ENCODE measurements around the gene CHST8.

CHST8 gene

DNA sequence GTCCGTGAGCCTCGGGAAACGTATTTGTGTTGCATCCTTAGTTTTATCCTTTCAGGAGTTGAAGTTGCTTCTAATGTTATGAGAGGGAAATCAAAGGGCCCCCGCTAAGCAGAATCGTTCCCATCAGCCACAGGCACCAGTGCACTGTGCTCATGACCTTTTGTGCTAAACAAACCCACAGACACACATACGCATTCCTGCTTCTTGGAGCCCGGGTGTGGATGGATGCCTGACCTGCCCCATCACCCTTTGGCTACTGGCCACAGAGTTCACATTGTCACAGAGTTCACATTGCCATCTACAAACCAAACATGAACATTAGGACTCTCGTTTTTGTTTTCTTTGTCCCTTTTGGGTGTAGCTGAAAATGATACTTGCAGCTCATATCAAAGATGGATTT is 47.2 kb downstream of the CHST8 start:
- POLR2A ChIA-PET (ENCODE audit: low non-redundant PET): no interaction called here
- no peak overlapping the region for H3K27ac ChIP-seq
- TF ChIP-seq, protein P1, sequence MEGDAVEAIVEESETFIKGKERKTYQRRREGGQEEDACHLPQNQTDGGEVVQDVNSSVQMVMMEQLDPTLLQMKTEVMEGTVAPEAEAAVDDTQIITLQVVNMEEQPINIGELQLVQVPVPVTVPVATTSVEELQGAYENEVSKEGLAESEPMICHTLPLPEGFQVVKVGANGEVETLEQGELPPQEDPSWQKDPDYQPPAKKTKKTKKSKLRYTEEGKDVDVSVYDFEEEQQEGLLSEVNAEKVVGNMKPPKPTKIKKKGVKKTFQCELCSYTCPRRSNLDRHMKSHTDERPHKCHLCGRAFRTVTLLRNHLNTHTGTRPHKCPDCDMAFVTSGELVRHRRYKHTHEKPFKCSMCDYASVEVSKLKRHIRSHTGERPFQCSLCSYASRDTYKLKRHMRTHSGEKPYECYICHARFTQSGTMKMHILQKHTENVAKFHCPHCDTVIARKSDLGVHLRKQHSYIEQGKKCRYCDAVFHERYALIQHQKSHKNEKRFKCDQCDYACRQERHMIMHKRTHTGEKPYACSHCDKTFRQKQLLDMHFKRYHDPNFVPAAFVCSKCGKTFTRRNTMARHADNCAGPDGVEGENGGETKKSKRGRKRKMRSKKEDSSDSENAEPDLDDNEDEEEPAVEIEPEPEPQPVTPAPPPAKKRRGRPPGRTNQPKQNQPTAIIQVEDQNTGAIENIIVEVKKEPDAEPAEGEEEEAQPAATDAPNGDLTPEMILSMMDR (conservative IDR thresholded peaks at IDR 0.05; ENCODE audit: low read depth): no peak
- CTCF ChIA-PET: no interaction called here
- no peak for DNase-seq (ENCODE audit: low spot score)

GRCh38 chr19:33669376-33669775 is 47.6 kb downstream of the CHST8 start:
- TF ChIP-seq, protein P1 (conservative IDR thresholded peaks at IDR 0.05; ENCODE audit: low read depth): no peak
- CTCF ChIA-PET: interaction anchor here (0.6 kb wide), 1 partner anchor 435 kb away, joined by 3 read pairs; no protein-coding TSS in a partner anchor
- no peak overlapping the region for H3K27ac ChIP-seq
- DNase-seq (ENCODE audit: low spot score): no peak
- POLR2A ChIA-PET (ENCODE audit: low non-redundant PET): no interaction called here

GRCh38 chr19:33670398-33670797 is 48.6 kb downstream of the CHST8 start:
- POLR2A ChIA-PET (ENCODE audit: low non-redundant PET): no interaction called here
- DNase-seq (ENCODE audit: low spot score): no peak
- no peak overlapping the region for H3K27ac ChIP-seq
- CTCF ChIA-PET: no interaction called here
- TF ChIP-seq, protein P1 (conservative IDR thresholded peaks at IDR 0.05; ENCODE audit: low read depth): no peak

DNA sequence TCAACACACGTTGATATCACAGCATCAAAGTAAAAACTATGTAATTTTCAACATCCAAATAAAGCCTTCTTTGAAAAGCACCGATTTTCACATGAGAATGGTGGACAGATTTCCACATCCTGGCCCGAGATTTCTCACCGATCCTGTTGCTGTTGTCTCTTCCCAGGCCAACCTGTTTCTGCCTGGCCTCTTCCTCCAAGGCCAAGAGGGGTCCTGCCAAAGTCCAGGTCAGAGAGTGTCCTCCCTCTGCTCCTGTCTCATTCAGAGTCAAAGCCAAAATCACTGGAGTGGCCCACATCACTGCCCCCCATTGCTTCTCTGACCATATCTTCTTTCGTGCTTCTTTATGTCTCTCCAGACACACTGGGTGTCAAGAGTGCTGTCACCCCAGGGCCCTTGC is 49.5 kb downstream of the CHST8 start:
- no peak for DNase-seq (ENCODE audit: low spot score)
- TF ChIP-seq, protein P1 (conservative IDR thresholded peaks at IDR 0.05; ENCODE audit: low read depth): no peak
- ChIA-PET POLR2A (ENCODE audit: low non-redundant PET) (no interaction called here), CTCF (no interaction called here)
- no peak overlapping the region for H3K27ac ChIP-seq

- ChIA-PET CTCF (interaction anchor here (0.6 kb wide), 1 partner anchor 59 kb away, joined by 4 read pairs; no protein-coding TSS in a partner anchor), POLR2A (ENCODE audit: low non-redundant PET) (no interaction called here)
- no peak for DNase-seq (ENCODE audit: low spot score)
- TF ChIP-seq, protein P1 (conservative IDR thresholded peaks at IDR 0.05; ENCODE audit: low read depth): no peak
- no peak overlapping the region for H3K27ac ChIP-seq
Measured at GRCh38 chr19:33673258-33673875, 51.6 kb downstream of the CHST8 start.

DNA sequence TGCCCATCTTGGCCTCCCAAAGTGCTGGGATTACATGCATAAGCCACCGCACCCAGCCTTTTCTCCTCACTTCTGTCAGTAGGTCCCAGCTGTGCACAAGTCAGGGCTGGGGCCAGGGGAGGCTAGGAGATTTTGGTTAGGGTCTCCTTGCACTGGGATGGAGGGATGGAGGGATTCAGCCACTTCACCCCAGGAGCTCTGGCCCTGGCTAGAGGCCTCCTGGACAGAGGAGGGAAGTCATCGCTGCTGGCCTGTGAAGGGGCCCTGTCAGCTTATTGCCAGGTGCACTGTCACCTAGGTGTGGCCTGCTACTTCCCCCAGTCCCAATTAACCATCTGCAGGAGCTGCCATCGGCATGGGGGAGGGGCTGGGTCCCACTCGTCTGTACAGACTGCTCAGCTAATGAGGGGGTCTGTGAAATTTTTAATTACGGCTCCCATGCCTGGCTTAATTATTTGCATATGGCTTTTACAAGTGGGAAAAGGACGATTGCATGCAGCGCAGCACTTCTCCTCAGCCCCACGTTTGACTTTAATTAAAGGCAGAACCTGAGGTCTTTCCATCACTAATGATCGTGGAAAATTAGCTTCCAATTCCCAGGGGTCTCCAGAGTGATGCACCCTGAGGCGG is 52.4 kb downstream of the CHST8 start:
- POLR2A ChIA-PET (ENCODE audit: low non-redundant PET): no interaction called here
- CTCF ChIA-PET: interaction anchor here (0.6 kb wide), 1 partner anchor 59 kb away, joined by 4 read pairs; no protein-coding TSS in a partner anchor
- DNase-seq (ENCODE audit: low spot score): no peak
- TF ChIP-seq, protein P1 (conservative IDR thresholded peaks at IDR 0.05; ENCODE audit: low read depth): no peak
- no peak overlapping the region for H3K27ac ChIP-seq

All from RWPE1 (cell line).